Islet of Langerhans (tissue), 1 donor: ENCODE data around the gene ROBO1.

Experiments
- FAIRE-seq: peaks from one replicate; lab custom pipeline; 2011; peaks lifted over from hg19 to GRCh38; lab: Jason Lieb, UNC

Gene ROBO1

DNA sequence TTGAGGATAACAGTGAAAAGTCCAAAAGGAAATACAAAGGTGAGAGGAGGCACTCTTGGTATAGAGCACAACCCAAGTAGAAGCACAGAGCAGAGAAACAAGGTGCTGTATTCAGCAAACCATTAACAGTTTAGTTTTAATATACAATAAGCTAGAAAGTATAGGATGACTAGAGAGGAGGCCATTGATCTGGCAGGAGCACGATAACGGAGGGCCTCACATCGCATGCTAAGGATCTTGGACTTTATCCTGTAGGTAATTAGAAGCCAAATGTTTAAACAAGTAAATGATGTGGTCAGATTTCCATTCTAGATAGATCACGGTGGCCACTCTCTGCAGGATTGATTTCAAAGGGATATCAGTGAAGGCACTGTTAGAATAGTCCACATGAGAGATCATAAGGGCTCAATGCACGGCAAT, 935.0 kb downstream of the ROBO1 start:
- FAIRE-seq = no peak

DNA sequence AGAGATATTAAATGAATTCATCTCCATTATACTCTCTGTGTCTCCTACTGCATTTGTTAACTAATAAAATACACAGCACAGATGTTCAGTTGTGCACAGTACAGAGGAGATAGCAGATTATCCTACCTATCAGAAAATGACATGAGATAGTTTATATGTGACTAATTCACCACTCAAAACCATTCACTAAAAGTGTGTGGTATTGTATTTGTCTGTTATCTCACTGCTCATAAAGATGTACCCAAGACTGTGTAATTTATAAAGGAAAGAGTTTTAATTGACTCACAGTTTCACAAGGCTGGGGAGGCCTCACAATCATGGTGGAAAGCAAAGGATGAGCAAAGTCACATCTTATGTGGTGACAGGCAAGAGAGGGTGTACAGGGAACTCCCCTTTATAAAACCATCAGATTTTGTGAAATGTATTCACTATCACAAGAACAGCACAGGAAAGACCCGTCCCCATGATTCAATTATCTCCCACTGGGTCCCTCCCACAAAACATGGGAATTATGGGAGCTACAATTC, 936.3 kb downstream of the ROBO1 start:
- no peak for FAIRE-seq

DNA sequence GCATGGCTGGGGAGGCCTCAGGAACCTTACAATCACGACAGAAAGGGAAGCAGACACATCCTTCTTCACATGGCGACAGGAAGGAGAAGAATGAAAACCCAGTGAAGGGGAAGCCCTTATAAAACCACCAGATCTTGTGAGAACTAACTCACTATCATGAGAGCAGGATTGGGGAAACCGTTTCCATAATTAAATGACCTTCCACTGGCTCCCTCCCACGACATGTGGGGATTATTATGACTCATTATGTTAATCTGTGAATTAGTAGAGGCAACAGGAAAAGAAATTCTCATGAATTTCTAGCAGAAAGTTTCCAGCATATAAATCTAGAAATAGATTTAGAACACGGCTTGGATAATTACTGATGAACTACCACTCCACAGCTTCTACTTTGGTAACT, 937.3 kb downstream of the ROBO1 start:
- FAIRE-seq = no peak

DNA sequence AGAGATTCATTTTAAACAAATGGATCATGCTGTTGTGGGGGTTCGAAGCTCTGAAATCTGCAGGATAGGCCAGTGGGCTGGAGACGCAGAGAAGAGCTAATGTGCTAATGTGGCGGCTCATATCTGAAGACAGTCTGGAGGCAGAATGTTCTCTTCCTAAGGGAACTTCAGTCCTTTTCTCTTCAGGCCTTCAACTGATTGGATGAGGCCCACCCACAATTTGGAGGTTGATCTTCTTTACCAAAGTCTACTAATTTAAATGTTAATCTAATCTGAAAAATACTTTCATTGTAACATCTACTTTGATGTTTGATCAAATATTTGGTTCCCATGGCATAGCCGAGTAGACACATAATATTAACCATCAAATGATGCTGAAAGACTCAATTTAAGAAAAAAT, 940.2 kb downstream of the ROBO1 start:
- no peak for FAIRE-seq

DNA sequence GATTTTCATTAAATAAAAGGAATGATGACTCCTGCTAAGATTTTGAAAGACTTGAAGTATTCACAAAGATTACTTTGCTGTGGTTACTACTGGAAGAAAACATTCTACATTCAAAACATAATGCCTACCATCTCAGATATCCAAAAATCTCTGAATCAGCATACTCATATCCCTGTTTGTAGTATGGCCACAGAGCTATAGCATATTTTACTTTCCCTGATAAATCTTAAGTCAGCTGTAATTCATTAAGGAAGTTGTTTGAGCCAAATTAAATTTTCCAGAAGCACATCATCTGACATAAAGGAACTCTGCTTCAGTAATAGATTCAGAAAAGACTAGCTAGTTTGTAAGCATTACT, 942.0 kb downstream of the ROBO1 start:
- FAIRE-seq = no peak

DNA sequence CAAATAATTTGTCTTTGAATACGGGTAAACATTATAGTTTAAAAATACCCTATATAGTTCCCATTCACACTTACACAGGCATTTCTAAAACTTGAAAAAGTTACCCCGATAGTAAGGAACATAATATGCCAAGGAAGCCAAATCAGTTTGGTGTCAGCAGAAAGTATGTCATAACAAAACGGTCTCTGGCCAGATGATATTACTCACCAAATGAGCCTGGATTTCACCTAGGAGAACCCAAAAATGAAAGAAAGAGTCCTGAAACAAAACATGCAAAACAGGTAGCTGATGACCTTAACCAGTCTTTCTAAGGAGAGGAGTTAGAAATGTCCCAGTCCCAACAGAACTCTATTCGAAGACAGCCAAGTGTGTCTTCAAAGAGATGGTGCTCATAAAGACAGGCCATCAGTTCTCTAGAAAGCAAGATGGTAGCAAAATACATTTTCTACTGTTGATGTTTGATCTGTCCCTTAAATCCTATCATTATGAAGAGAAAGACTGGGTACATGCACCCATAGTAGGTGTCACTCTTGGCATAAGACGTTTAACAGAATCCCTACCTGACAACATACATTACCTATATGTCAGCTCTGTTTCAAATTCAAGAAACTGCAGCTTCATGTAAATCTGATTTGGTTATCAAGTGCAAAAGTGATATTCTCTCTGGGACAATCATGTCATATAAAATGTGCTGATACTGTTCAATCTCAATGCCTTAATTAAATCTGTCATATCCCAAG, 942.5 kb downstream of the ROBO1 start:
- no peak for FAIRE-seq

DNA sequence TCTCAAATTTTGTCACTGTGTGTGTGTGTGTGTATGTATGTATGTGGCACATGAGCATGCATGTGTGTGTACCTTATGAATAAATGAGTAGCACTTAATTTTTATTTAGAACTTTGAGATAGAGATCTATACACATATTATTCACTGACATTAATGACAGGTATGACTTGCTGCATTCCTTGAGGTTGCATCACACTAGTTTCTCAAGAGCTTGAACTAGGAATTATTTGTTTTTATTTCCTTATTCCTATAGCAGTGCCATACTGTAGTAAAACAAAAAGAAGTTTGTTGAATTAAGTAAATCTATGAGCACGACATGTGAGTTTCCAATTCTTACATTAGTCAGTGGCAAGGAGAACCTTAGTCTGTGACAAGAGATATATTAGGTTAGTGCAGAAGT, 943.9 kb downstream of the ROBO1 start:
- FAIRE-seq = no peak

DNA sequence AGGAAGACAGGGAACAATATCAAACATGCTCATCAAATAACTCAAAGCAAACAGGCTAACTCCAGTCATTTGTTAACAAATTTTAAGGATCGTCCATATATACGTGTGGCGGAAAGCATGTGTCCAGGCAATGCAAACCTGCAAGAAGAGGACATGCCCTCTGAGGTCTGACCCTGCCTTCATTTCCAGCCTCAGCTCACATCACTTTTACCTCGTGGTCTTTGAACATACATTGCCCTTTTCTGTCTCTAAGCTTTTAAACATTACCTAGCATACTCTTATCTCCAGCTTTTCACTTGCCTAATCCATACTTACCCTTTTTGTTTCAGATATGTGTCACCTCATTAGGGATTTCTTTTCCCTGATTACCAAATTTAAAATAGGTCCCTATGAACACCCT, 944.4 kb downstream of the ROBO1 start:
- no peak for FAIRE-seq

DNA sequence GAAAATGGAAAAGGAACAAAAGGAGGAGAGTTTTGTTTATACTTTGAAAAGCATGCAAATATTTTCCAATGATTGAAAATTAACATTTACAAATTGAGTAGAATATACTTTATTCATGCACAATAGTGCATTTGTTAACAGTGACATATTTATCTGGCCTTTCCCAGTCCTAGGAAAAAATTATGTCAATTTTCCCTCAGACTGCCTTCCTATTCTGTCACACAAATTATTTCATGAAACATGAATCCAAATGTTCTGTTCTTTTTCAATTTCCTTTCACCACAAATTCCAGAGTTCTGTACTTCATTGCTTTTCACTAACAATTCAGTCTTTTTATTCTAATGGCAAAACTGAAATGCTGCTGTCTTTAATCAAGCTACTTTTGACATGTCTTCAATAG, 945.1 kb downstream of the ROBO1 start:
- FAIRE-seq = no peak

DNA sequence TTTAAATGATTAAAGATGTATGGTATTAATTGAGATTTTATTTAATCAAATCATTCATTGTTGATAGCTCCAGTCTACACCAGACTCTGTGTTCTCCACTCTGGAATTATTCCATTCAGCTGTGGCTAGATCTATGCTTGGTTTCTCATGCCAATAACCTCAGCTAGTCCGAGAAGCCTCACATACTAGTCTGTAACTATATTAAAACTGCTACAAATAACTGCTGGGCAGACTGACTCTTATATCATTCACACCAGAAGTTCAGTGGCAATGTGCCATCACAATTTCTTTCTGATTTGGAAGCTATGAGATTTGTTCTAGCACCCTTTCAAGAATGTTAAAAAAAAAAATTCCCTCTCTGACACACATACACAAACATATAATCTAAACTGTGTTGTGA, 947.3 kb downstream of the ROBO1 start:
- no peak for FAIRE-seq

DNA sequence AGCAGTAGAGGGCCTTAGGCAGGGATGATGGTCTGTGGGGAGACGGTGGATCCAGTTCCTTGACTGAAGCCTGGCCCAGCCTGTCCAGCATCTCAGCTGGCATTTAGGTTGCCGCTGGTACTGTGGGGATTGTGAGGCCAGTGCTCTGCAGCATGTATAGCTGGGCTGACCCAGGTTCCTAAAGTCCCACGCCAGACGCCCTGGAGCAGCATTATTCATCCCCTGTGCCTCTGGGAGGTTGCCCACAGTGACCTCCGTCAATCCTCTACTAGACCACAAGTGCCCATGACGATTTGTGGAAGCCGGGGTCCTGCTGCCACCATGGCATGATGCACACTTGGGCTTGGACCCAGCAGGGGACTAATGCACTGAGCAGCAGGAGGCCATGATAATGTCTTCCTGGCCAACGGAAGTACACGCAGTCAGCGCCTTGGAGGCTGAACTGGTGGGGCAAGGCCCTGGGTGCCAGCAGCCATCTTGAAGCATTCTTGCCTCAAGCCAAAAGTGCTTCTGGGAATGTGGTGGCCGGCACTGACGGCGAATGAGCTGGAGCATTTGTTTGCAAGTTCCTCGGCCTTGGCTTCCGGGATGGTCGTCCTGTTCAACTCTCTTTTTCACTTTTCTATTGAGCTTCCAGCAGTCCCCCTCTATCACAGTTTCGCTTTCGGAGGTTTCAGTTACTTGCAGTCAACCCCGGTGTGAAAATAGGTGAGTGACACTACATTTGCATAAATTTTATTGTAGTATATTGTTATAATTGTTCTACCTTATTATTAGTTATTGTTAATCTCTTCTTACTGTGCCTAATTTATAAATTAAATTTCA, 949.4 kb downstream of the ROBO1 start:
- no peak for FAIRE-seq

DNA sequence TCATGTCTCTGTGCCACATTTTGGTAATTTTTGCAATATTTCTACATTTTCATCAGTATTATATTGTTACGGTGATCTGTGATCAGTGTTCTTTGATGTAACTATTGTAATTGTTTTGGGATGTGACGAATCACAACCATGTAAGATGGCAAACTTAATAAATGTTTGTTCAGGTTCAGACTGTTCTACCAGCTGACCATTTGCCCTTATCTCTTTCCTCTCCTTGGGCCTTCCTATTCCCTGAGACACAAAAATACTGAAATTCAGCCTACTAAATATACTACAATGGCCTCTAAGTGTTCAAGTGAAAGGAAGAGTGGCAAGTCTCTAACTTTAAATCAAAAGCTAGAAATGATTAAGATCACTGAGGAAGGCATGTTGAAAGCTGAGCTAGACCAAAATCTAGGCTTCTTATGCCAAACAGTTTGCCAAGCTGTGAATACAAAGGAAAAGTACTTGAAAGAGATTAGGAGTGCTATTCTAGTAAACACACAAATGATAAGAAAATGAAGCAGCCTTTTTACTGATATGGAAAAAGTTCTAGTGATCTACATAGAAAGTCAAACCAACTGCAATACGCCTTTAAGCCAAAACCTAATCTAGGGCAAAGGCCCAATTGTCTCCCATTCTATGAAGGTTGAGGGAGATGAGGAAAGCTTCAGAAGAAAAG, 952.8 kb downstream of the ROBO1 start:
- no peak for FAIRE-seq

DNA sequence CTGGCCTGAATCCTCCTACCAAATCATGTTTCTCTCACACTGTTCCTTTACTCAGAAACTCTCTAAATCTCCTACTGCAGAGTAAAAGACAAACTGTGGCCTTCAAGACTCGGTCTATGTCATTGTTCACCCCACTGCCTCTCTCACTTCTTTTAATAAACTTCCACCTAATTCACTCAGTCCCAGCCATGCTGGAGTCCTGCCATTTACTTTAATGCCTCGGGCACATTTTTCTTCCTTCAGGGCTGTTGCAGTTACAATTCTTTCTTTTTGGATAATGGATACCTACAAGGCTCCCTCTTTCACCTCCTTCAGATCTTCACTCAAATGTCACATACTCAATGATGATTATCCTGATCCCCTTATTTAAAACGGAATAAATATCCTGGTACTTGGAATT, 955.6 kb downstream of the ROBO1 start:
- no peak for FAIRE-seq

DNA sequence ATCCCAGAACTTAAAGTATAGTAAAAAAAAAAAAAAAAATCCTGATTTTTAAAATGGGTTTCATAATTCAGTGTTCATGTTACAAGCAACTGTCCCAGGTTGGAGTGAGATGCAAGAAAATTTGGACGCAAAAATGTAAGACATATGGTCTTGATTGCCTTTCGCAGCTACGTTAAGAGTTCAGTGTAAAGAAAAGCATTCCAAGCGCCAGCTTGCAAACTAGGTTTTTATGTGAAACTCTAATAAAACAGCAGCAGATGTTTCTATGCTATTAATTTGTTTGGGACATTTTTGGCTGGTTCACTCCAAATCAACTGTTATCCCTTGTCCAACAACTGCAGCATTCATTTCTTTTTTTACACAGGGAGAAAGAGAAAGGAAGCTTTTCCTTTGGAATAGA, 957.8 kb downstream of the ROBO1 start:
- FAIRE-seq = no peak

DNA sequence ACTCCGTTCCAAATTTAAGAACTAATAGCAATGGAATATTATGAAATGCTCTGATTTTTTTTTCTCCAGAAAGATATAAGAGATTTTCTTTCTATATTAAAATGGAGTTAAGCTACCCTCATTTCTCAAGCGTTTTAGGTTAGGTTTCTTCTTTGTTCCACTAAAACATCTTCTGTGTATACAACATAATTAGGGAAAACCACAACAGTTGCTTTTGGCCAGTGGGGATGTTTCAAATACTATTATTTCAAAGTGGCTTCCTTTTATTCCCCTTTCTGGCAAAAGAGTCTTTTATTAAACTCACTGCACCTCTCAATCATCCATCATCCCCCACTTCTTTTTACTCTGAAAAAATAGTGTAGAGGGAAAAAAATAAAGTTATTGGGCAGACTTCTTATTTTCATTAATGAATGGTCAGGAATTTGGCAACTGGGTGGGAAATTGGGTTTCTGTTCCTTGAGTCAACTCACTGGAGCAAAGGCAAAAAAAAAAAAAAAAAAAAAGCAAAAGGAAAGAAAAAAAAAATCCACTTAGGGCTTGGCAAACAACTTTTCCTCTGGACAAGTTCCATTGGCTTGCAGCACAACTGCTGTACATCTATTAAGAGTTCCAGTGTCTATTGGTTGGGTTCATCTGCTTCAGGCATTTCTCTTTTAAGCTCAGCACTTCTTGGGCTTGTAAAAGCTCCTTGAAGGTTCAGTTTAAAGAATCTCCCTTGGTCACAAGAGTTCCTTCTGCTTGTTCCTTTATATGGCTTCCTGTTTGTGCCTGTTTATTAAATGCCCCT, 963.4 kb downstream of the ROBO1 start:
- FAIRE-seq = no peak

DNA sequence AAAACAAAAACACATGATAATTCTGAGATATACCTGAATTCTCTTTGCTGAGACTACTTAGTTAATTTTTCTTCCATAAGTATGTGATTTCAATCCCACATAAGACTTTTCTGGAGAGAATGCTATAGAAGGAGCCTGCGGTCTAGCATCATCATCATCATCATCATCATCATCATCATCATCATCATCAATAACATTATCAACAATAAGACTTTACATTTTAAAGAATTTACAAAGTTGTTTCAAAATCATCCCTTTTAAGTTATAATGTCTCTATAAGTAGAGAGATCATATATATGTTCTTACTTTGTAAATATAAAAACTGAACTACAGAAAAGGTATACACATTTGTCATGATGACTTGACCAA, 965.3 kb downstream of the ROBO1 start:
- FAIRE-seq = no peak

DNA sequence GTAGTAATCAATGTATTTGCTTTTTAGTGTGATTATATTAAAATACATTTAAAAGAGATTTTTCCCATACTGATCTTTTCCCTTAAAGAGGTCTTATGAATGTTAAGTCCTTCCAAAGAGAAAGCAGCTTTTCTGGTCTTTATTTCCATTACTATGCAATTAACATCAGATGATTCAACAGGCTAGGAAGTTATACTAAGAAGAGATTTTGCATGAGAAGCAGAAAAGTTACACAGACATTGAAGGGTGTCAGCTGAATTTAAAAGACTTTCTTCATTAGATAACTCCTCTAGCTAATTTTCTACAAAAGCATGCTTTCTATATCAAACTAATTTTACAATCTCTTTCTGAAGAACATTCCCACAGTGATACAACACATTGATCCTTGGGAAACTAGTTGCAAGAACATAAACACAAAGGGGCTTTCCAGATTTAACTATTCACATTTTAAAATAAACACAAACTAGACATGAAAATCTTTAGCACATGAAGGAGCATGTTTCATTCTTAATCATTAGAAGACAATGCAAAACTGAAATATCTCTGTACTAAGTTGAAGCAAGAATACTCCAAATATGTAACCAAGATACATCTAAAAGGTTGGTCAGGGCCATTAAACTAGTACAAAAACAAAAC, 965.8 kb downstream of the ROBO1 start:
- no peak for FAIRE-seq

DNA sequence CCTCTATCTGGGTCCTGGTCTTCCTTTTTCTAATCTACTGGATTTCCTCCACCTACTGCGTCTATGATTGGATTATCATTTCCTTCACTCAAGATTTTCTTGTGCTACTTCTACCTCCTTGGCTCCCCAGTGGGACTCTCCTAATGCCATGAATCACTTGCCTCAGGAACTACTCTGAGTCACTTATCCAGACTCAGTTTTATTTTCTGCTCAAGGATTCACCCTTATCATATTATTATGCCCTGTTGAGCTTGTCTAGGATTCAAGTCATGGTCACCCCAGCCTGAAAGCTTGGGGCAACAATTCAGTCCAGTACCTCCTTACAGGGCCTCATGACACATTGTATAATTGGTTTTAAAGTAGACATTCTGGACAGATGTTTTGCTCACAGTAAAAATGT, 968.1 kb downstream of the ROBO1 start:
- no peak for FAIRE-seq

DNA sequence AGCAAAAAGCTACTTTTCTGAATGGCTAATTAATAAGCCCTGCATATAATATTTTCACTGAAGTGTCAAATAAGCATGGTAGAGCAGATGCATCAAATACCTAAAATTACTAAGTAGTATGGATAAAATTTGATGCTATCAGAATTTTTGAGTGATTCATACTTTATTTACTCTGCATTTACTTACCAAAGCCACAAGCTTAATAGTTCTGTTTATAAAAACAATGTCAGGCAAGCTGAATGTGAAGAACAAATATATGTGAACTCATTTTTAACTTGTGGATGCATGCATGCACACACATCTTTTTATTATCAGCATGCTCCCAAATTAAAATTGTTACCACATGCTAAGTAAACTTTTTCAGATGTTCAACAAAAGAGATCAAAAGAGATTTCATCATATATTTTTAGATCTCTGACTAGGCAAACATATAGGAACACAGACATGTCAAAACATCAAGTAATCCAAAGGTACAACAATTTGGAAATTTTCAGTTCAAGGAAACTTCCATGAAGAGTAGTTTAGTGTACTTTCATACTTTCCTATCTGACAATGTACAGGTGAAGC, 969.4 kb downstream of the ROBO1 start:
- FAIRE-seq = no peak

DNA sequence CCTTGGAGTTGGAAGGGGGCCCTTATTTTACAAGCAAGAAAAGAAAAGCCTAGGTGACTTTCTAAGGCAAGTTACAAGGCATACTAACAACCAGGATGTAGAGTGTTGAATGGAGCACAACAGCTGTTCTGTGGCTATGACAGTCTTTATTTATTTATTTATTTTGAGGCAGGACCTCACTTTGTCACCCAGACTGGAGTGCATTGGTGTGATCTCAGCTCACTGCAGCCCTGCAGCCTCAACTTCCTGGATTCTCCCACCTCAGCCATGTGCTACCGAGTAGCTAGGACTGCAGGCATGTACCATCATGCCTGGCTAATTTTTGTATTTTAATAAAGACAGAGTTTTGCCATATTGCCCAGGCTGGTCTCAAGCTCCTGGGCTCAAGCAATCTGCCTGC, 973.4 kb downstream of the ROBO1 start:
- FAIRE-seq = no peak

DNA sequence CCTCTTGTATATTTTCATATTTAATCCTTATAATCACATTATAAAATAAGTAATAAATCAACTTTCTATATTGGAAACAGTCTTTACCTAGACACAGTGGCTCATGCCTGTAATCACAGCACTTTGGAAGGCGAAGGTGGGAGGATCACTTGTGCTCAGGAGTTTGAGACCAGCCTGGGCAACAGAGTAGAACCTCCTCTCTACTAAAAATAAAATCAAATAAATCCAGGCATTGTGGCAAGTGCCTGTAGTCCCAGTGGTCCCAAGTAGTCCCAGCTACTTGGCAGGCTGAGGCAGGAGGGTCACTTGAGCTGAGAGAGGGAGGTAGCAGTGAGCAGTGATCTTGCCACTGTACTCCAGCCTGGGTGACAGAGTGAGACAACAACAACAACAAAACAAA, 975.1 kb downstream of the ROBO1 start:
- no peak for FAIRE-seq

DNA sequence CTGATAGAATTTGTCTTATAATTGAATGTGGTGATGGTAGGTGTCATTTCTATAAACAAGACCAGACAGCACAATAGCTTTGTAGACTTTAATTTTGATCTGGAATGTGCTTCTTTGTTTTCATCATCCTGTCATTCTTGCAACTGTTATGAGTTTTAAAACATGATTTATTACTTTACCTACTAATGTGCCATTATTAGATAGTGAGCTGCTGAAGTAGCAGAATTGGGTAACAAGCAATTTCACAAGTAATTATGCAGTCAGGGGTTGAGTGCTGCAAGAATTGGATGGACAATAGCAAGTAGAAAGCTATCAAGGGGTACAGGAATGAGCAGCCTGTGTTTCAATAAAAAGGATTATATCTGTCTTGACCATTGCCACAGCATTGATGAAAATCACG, 975.6 kb downstream of the ROBO1 start:
- FAIRE-seq = no peak
